H1 (cell line): Measurements from ENCODE around the gene DDA1.

ENCODE experiments used
- CHD1 ChIP-seq: IDR thresholded peaks from 2 replicates; pipeline ENCODE4 v1.6.1; 2012; ENCODE audit warnings: low read depth, low read length, improper control_type of control experiment
- EZH2 ChIP-seq: fragments of 200-600 bp; sonication (generic); IDR thresholded peaks from 2 replicates; pipeline ENCODE4 v1.7.1; 2012; ENCODE audit warnings: low read depth, mild to moderate bottlenecking, moderate library complexity, low read length, inconsistent platforms; ENCODE audit not compliant: severe bottlenecking
- GABPA ChIP-seq: IDR thresholded peaks from 2 replicates; pipeline ENCODE4 v1.6.1; 2011; ENCODE audit warnings: mild to moderate bottlenecking, low read length, moderate library complexity, borderline replicate concordance; ENCODE audit not compliant: insufficient read depth
- HDAC6 ChIP-seq: IDR thresholded peaks from one replicate; pipeline ENCODE4 v1.7.1; 2012; ENCODE audit warnings: low read depth, mild to moderate bottlenecking, inconsistent platforms, low read length, moderate library complexity
- JUN ChIP-seq: IDR thresholded peaks from 2 replicates; pipeline ENCODE4 v1.6.1; 2011; ENCODE audit warnings: low read depth, mild to moderate bottlenecking, improper control_type of control experiment, low read length
- POLR2A ChIP-seq, 2 experiments: IDR thresholded peaks; 1 replicate in 1 of 2; 2 replicates in 1 of 2; pipeline ENCODE4 v1.6.1; 2011; ENCODE audit warnings: low read depth in 2 of 2, low read length in 2 of 2, mild to moderate bottlenecking in 2 of 2; ENCODE audit errors: control extremely low read depth in 1 of 2
- RFX5 ChIP-seq: IDR thresholded peaks from 2 replicates; pipeline ENCODE4 v1.6.1; 2011; ENCODE audit warnings: low read depth, low read length, improper control_type of control experiment, borderline replicate concordance
- SUZ12 ChIP-seq: fragments of 200-600 bp; sonication (generic); IDR thresholded peaks from 2 replicates; pipeline ENCODE4 v1.6.1; 2012; ENCODE audit warnings: mild to moderate bottlenecking, inconsistent platforms, low read length, moderate library complexity, mixed read lengths
- TCF12 ChIP-seq: IDR thresholded peaks from 2 replicates; pipeline ENCODE4 v1.6.1; 2011; ENCODE audit warnings: low read depth, mild to moderate bottlenecking, low read length
- TF ChIP-seq, protein P1 (sequence below), 3 experiments: IDR thresholded peaks; 1 replicate in 2 of 3; 2 replicates in 1 of 3; pipeline versions ENCODE4 v1.5.1 to v1.6.1; 2011; ENCODE audit warnings: low read length in 3 of 3, mild to moderate bottlenecking in 3 of 3, inconsistent platforms in 2 of 3, low read depth in 1 of 3, moderate library complexity in 1 of 3; ENCODE audit not compliant: insufficient read depth in 1 of 3; ENCODE audit errors: control extremely low read depth in 1 of 3
- TF ChIP-seq, protein P2 (sequence below): IDR thresholded peaks from 2 replicates; pipeline ENCODE4 v1.6.1; 2012; ENCODE audit warnings: low read length, inconsistent platforms

DNA sequence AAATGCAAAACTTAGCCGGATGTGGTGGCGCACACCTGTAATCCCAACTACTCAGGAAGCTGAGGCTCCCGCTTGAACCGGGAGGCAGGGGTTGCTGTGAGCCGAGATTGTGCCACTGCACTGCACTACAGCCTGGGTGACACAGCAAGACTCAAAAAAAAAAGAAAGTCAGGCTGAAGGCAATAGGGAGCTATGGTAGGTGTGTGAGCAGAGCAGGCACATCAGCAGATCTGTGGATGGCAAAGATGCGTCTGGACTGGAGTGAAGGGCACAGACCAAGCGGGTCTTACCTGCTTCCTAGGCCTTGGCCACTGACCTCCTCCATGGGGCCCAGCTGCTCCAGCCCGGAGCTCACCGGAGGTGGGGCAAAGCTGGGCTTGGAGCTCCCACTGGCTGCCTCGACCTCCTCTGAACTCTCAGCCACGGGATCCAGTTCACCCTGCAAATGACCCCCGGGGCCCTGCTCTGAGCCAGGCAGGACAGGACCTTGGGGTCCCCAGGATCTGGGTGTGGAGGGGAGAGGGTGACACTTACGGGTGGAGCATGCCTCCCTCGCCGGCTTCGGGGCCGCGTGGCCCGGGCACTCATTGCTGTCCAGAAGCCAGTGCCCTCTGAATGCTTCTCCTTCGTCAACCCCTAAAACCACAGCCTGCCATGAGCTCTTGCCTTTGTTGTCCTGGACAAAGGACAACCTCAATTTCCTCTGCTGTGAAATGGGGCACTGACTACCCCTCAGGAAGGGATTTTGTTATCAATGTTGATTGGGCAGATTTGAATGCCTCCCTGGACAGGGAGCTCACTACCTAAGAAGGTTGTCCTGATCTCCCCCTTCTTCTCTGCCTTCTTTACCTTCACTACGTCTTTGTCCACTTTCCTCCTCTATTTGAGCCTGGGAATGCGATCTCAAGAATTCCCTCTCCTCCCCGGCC, 45.4 kb upstream of the DDA1 start:
- TF ChIP-seq JUN (no peak), SUZ12 (no peak), POLR2A (IDR thresholded peaks at IDR 0.05; ENCODE audit: control extremely low read depth in 1 of 2, low read depth in 2 of 2, low read length in 2 of 2) (no peak), CHD1 (no peak), GABPA (no peak), EZH2 (no peak), TCF12 (no peak), RFX5 (no peak), HDAC6 (no peak)
- TF ChIP-seq, protein P1, sequence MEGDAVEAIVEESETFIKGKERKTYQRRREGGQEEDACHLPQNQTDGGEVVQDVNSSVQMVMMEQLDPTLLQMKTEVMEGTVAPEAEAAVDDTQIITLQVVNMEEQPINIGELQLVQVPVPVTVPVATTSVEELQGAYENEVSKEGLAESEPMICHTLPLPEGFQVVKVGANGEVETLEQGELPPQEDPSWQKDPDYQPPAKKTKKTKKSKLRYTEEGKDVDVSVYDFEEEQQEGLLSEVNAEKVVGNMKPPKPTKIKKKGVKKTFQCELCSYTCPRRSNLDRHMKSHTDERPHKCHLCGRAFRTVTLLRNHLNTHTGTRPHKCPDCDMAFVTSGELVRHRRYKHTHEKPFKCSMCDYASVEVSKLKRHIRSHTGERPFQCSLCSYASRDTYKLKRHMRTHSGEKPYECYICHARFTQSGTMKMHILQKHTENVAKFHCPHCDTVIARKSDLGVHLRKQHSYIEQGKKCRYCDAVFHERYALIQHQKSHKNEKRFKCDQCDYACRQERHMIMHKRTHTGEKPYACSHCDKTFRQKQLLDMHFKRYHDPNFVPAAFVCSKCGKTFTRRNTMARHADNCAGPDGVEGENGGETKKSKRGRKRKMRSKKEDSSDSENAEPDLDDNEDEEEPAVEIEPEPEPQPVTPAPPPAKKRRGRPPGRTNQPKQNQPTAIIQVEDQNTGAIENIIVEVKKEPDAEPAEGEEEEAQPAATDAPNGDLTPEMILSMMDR (IDR thresholded peaks at IDR 0.05; ENCODE audit: control extremely low read depth in 1 of 3, insufficient read depth in 1 of 3, low read depth in 1 of 3, low read length in 3 of 3) = no peak
- TF ChIP-seq, protein P2, sequence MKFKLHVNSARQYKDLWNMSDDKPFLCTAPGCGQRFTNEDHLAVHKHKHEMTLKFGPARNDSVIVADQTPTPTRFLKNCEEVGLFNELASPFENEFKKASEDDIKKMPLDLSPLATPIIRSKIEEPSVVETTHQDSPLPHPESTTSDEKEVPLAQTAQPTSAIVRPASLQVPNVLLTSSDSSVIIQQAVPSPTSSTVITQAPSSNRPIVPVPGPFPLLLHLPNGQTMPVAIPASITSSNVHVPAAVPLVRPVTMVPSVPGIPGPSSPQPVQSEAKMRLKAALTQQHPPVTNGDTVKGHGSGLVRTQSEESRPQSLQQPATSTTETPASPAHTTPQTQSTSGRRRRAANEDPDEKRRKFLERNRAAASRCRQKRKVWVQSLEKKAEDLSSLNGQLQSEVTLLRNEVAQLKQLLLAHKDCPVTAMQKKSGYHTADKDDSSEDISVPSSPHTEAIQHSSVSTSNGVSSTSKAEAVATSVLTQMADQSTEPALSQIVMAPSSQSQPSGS = no peak
